T-helper 1 cell treated with Interleukin-12 subunit alpha and Interleukin-12 subunit beta and Interleukin-4 antibody, amounts not matched to agents 30 μg/mL and 1 μg/mL, for 36 hours (primary cell): ENCODE results near the gene CST4.
"Not testable (repeated sequence)": the region's sequence is repeated elsewhere in the genome, so short reads cannot be mapped to it uniquely, and the experiment has no call there.

Experiments
- H3K27ac Mint-ChIP-seq: one replicate; pipeline ENCODE4 v1.8.0; 2021; ENCODE audit warnings: mild to moderate bottlenecking, mixed read lengths
- H3K27me3 Mint-ChIP-seq: one replicate; pipeline ENCODE4 v1.8.0; 2021; ENCODE audit warnings: low read depth, mixed read lengths
- H3K36me3 Mint-ChIP-seq: one replicate; pipeline ENCODE4 v1.8.0; 2021; ENCODE audit warnings: low read depth, mixed read lengths
- H3K4me1 Mint-ChIP-seq: one replicate; pipeline ENCODE4 v1.8.0; 2021; ENCODE audit warnings: low read depth, mixed read lengths
- H3K4me3 Mint-ChIP-seq: one replicate; pipeline ENCODE4 v1.8.0; 2021; ENCODE audit warnings: mild to moderate bottlenecking, moderate library complexity, mixed read lengths
- H3K9me3 Mint-ChIP-seq: one replicate; pipeline ENCODE4 v1.8.0; 2021; ENCODE audit warnings: mixed read lengths

CST4 gene

GRCh38 chr20:23636908-23637281 lies 51.9 kb downstream of the CST4 start:
- Mint-ChIP-seq H3K4me1 (peaks cover 3% of the 10 kb centered on the region), H3K36me3 (no peaks in the 10 kb centered on the region), H3K27me3 (peaks cover 20% of the 10 kb centered on the region), H3K9me3 (no peaks in the 10 kb centered on the region), H3K27ac (no peak overlapping the region), H3K4me3 (no peak overlapping the region)

- H3K27ac Mint-ChIP-seq, result no peak overlapping the region
These were observed 52.5 kb downstream of the CST4 start for GRCh38 chr20:23636182-23636907.

GRCh38 chr20:23635768-23636090 lies 53.1 kb downstream of the CST4 start:
- not testable (repeated sequence) for H3K27ac Mint-ChIP-seq, H3K9me3 Mint-ChIP-seq, H3K4me1 Mint-ChIP-seq, H3K36me3 Mint-ChIP-seq, H3K4me3 Mint-ChIP-seq
- H3K27me3 Mint-ChIP-seq, result peaks cover 20% of the 10 kb centered on the region

More at GRCh38 chr20:23636182-23636907, 52.5 kb downstream of the CST4 start:
- Mint-ChIP-seq H3K4me3 (no peak overlapping the region), H3K36me3 (no peaks in the 10 kb centered on the region), H3K9me3 (no peaks in the 10 kb centered on the region), H3K4me1 (peaks cover 3% of the 10 kb centered on the region), H3K27me3 (peaks cover 20% of the 10 kb centered on the region)
